ENCODE data around the gene DDB1. TPM values are rescaled to one million over a fixed set of nuclear protein-coding genes. Genes with fewer than 3 reads are reported as not detected.

Gene DDB1
- total RNA-seq, 2 donors from 2014 or later, result 221 to 244 TPM

GRCh38 chr11:61293867-61294716 lies 38.8 kb downstream of the DDB1 start:
- DNase-seq (ENCODE audit: low spot score in 2 of 2), result peak; percentile 39 to 70
- ATAC-seq, result peak; percentile 63 to 69
- Mint-ChIP-seq H3K27ac (peak overlapping the region; percentile 84 to 86), H3K36me3 (peaks cover 11 to 17% of the 10 kb centered on the region in 2 donors), H3K9me3 (no peaks in the 10 kb centered on the region)

GRCh38 chr11:61292356-61292755 lies 40.5 kb downstream of the DDB1 start:
- Mint-ChIP-seq H3K36me3 (peaks cover 6 to 7% of the 10 kb centered on the region in 2 donors), H3K9me3 (no peaks in the 10 kb centered on the region), H3K27ac (no peak overlapping the region)
- ATAC-seq, result no peak
- DNase-seq (ENCODE audit: low spot score in 2 of 2), result no peak

GRCh38 chr11:61290905-61291690 lies 41.8 kb downstream of the DDB1 start:
- no peak for ATAC-seq
- Mint-ChIP-seq H3K9me3 (no peaks in the 10 kb centered on the region), H3K36me3 (peaks cover 1 to 2% of the 10 kb centered on the region in 2 donors), H3K27ac (no peak overlapping the region)
- no peak for DNase-seq (ENCODE audit: low spot score in 2 of 2)

- Mint-ChIP-seq H3K36me3 (peaks cover 7 to 25% of the 10 kb centered on the region in 2 donors), H3K27ac (peak overlapping the region in 1 of 2 donors; percentile 96), H3K9me3 (no peaks in the 10 kb centered on the region)
- ATAC-seq, result no peak
- no peak for DNase-seq (ENCODE audit: low spot score in 2 of 2)
Measured at GRCh38 chr11:61287338-61287977, 45.4 kb downstream of the DDB1 start.

GRCh38 chr11:61283613-61284012 lies 49.3 kb downstream of the DDB1 start:
- H3K36me3 Mint-ChIP-seq, result peaks cover 16 to 31% of the 10 kb centered on the region in 2 donors
- H3K9me3 Mint-ChIP-seq, result no peaks in the 10 kb centered on the region
- no peak for ATAC-seq
- H3K27ac Mint-ChIP-seq, result no peak overlapping the region
- no peak for DNase-seq (ENCODE audit: low spot score in 2 of 2)

GRCh38 chr11:61281581-61282250 lies 51.2 kb downstream of the DDB1 start:
- ATAC-seq (peak in 1 of 2 donors; percentile 66), DNase-seq (ENCODE audit: low spot score in 2 of 2) (peak in 1 of 2 donors; percentile 42)
- peaks cover 16 to 36% of the 10 kb centered on the region in 2 donors for H3K36me3 Mint-ChIP-seq
- no peaks in the 10 kb centered on the region for H3K9me3 Mint-ChIP-seq
- H3K27ac Mint-ChIP-seq, result no peak overlapping the region

GRCh38 chr11:61280883-61281580 lies 51.9 kb downstream of the DDB1 start:
- ATAC-seq (no peak), DNase-seq (ENCODE audit: low spot score in 2 of 2) (no peak)
- no peak overlapping the region for H3K27ac Mint-ChIP-seq
- no peaks in the 10 kb centered on the region for H3K9me3 Mint-ChIP-seq
- H3K36me3 Mint-ChIP-seq, result peaks cover 14 to 34% of the 10 kb centered on the region in 2 donors

GRCh38 chr11:61279934-61280659 lies 52.8 kb downstream of the DDB1 start:
- Mint-ChIP-seq H3K9me3 (no peaks in the 10 kb centered on the region), H3K27ac (no peak overlapping the region), H3K36me3 (peaks cover 9 to 25% of the 10 kb centered on the region in 2 donors)
- no peak for DNase-seq (ENCODE audit: low spot score in 2 of 2)
- ATAC-seq, result no peak

- Mint-ChIP-seq H3K9me3 (no peaks in the 10 kb centered on the region), H3K27ac (peak overlapping the region; percentile 19 to 44), H3K36me3 (peaks cover 9 to 12% of the 10 kb centered on the region in 2 donors)
- DNase-seq (ENCODE audit: low spot score in 2 of 2) (no peak), ATAC-seq (no peak)
Measured at GRCh38 chr11:61278001-61278470, 54.9 kb downstream of the DDB1 start.

- Mint-ChIP-seq H3K9me3 (no peaks in the 10 kb centered on the region), H3K27ac (no peak overlapping the region), H3K36me3 (peaks cover 9 to 12% of the 10 kb centered on the region in 2 donors)
- DNase-seq (ENCODE audit: low spot score in 2 of 2) (no peak), ATAC-seq (no peak)
Measured at GRCh38 chr11:61277186-61278000, 55.5 kb downstream of the DDB1 start.

GRCh38 chr11:61275191-61275590 lies 57.7 kb downstream of the DDB1 start:
- no peak for ATAC-seq
- no peak for DNase-seq (ENCODE audit: low spot score in 2 of 2)
- Mint-ChIP-seq H3K36me3 (peaks cover 0 to 6% of the 10 kb centered on the region in 2 donors), H3K9me3 (no peaks in the 10 kb centered on the region), H3K27ac (no peak overlapping the region)

GRCh38 chr11:61274084-61274483 lies 58.8 kb downstream of the DDB1 start:
- ATAC-seq (no peak), DNase-seq (ENCODE audit: low spot score in 2 of 2) (no peak)
- no peaks in the 10 kb centered on the region for H3K9me3 Mint-ChIP-seq
- H3K36me3 Mint-ChIP-seq, result peaks cover 0 to 6% of the 10 kb centered on the region in 2 donors
- H3K27ac Mint-ChIP-seq, result peak overlapping the region in 1 of 2 donors; percentile 41

GRCh38 chr11:61273178-61274078 lies 59.5 kb downstream of the DDB1 start:
- no peak for ATAC-seq
- Mint-ChIP-seq H3K27ac (peak overlapping the region in 1 of 2 donors; percentile 41), H3K9me3 (no peaks in the 10 kb centered on the region), H3K36me3 (peaks cover 0 to 5% of the 10 kb centered on the region in 2 donors)
- no peak for DNase-seq (ENCODE audit: low spot score in 2 of 2)

- Mint-ChIP-seq H3K36me3 (no peaks in the 10 kb centered on the region), H3K9me3 (no peaks in the 10 kb centered on the region), H3K27ac (no peak overlapping the region)
- ATAC-seq (no peak), DNase-seq (ENCODE audit: low spot score in 2 of 2) (no peak)
Measured at GRCh38 chr11:61272731-61273130, 60.2 kb downstream of the DDB1 start.

Measured in activated naive CD4-positive, alpha-beta T cell treated with anti-CD3 and anti-CD28 coated beads, Interleukin-2, amount 50 U/mL, for 72 hours (primary cell).